ENCODE data around the gene TMEM258.

Gene TMEM258

GRCh38 chr11:61754534-61755482 lies 37.6 kb downstream of the TMEM258 start:
- no peak for DNase-seq

DNA sequence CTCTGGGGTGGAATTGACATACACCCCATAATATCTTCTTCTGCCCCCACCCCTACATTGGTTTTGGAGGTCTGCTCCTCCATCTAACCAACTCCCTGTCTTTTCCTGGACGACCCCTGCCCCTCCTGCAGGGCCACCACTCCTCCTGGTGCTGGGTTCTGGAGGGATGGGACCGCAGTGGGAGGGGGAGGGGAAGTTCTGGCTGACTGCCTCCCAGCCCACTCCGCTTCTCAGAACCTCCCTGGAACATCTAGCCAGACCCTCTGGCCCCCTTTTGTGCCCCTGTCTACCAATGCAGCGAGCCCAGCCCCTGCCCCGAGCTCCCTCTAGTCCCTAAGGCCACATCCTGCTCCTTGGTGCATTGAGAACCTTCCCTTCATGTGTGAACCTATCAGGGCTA lies 38.7 kb downstream of the TMEM258 start:
- no peak for DNase-seq

GRCh38 chr11:61752925-61753521 lies 39.4 kb downstream of the TMEM258 start:
- no peak for DNase-seq

GRCh38 chr11:61752117-61752924 lies 40.1 kb downstream of the TMEM258 start, which contains the start of gene MYRF:
MYRF (plus strand) TSS chr11:61752636; CDS start chr11:61752745, 109 bp downstream.
- DNase-seq = peak; percentile 59 to 62

GRCh38 chr11:61751384-61751783 lies 41.0 kb downstream of the TMEM258 start:
- DNase-seq = no peak

DNA sequence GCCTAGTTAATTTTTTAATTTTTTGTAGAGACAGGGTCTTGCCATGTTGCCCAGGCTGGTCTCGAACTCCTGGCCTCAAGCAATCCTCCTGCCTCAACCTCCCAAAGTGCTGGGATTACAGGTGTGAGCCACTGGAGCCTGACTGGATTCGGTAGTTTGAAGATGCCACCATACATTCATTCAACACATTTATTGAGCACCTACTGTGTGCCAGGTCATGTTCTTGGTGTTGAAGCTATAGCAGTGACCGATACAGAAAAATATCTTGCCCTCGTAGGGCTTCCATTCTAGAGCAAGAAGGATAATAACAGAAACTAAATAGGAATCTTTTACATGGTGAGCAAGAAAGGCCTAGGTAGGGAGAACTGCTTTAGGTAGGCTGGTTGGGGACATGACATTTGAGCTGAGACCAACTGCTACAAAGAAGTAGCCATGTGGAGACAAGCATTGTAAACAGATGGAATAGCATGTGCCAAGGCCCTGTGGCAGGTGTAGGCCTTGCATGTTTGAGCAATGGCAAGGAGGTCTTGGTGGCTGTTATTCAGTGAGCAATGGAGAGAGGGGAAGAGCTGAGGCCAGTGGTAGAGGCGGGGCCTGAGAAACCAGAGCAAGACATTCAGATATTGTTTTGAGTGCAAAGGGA lies 41.6 kb downstream of the TMEM258 start:
- DNase-seq = no peak

GRCh38 chr11:61749591-61750217 lies 42.7 kb downstream of the TMEM258 start:
- DNase-seq = no peak

- DNase-seq = no peak
Measured at GRCh38 chr11:61747967-61748285, 44.5 kb downstream of the TMEM258 start.

DNA sequence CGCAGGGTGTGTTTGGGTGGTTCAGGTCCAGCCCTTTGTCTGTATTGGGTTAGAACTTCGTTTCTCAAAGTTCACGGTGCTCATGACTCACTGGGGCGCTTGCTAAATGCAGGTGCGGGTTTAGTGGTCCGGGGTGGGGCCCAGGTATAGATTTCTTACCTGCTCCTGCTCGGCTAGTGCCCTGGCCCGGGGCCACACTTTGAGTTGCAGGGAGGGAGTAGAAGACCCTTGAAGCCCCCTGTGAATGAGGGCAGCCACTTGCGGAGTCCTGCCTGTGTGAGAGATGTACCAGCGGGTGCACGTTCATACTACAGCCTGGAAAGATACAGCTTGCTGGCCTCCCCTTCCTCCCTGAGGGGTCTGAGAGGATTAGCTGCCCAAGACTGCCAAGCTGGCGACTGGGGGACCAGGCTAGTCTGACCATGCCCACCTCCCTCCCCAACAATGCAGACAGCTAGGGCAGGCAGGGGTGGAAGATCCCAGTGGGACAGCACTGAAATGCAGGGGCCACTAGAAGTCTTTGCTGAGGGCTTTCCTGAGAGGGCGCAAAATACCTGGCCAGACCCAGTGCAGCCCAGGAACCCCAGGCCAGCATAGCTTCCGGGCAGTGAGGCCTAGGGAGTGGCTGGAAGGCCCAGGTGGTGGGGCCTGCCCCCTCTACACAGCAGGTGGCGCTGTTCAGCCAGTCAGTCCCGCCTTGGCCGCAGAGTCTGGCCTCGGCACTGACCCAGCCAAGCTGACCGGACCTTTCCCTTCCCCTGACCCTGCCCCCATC lies 45.0 kb downstream of the TMEM258 start:
- DNase-seq = peak; percentile 39 to 48

- DNase-seq = no peak
Measured at GRCh38 chr11:61746442-61747191, 45.8 kb downstream of the TMEM258 start.

DNA sequence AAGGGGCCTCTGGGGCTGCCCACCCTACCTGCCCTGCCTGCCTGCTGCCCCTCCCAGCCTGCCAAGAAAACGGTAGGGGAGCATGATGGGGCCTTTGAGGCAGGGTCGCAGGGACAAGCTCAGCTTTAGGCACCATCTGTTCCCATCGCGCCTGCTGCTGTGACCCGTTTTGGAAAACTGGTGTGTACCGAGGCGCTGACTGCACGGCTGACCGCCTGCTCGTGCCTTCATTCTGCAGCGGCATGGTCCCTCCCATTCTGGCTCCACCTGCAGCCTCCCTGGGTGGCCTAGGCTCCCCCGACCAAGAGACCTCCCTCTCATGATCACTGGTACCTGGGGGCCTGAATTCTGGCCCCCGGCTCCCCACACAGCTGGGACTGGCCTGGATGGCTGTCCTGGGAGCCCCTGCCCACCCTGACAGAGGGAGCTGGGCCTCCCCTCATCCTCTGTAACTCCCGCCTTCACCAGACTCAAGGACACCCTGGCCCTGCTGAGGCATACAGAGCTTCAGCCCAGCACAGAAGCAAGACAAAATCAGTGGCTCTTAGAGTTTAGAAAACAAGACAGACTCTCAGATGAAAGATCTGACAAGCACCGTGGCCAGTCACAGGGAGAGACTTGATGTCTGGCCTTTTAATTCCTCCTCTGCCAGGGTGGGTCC lies 46.5 kb downstream of the TMEM258 start:
- no peak for DNase-seq

DNA sequence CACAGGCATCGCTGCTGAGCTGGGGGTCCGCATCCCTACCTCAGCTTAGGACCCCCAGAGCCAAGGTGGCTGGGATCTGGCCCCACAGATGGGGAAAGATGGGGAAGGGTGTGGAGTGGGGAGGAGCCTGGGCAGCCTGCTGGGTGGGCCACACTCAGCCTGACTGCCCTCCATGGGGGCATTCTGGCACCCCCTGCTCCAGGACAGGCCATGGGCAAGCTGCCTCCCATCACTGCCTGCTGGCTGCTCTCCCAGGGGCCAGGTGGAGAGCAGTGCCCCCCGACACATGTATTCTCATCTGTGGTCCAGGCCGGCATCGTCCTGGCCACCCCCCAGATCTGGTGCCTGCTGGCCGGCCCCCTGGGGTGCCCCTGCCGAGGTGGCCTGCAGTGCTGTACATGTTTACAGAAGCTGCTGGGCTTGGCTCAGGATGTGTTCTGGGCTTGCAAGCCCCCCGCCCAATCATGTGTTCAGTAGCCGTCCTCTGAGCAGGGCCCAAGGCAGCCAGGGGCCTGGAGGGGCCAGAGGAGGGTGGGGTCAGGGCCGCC lies 47.7 kb downstream of the TMEM258 start:
- DNase-seq = no peak

DNA sequence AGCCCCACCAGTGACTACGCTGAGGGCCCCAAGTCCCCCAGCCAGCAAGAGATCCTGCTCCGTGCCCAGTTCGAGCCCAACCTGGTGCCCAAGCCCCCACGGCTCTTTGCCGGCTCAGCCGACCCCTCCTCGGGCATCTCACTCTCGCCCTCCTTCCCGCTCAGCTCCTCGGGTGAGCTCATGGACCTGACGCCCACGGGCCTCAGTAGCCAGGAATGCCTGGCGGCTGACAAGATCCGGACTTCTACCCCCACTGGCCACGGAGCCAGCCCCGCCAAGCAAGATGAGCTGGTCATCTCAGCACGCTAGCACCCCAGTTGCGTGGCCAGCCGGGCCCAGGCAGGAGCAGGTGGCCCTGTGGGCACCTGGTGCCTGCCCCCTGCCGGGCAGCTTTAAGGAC lies 48.2 kb downstream of the TMEM258 start:
- no peak for DNase-seq

DNA sequence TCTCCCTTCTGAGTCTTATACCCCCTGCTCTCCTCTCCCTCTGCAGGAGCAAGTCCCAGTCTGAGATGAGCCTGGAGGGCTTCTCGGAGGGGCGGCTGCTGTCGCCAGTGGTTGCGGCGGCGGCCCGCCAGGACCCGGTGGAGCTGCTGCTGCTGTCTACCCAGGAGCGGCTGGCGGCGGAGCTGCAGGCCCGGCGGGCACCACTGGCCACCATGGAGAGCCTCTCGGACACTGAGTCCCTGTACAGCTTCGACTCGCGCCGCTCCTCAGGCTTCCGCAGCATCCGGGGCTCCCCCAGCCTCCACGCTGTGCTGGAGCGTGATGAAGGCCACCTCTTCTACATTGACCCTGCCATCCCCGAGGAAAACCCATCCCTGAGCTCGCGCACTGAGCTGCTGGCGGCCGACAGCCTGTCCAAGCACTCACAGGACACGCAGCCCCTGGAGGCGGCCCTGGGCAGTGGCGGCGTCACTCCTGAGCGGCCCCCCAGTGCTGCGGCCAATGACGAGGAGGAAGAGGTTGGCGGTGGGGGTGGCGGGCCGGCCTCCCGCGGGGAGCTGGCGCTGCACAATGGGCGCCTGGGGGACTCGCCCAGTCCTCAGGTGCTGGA lies 48.8 kb downstream of the TMEM258 start:
- no peak for DNase-seq

DNA sequence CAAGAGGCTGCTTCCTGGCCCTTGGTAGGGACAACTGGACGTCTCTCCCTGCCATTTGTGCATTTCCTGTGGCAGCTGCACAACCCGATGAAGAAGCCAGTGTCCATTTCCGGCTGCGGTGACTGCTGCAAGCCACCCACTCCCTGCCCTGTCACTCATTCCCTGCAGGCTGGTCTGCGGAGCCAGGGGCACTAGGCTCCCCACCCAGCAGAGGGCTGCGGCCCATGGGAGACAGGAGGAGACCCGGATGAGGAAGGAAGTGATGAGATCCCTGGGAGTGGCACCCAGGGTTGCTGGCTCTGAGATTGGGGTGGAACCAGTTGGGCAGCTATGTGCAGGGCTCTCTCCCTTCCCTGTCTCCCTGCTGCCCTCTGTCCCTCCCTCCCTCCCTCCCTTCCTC lies 50.0 kb downstream of the TMEM258 start:
- DNase-seq = no peak

GRCh38 chr11:61739966-61740365 lies 52.4 kb downstream of the TMEM258 start:
- no peak for DNase-seq

DNA sequence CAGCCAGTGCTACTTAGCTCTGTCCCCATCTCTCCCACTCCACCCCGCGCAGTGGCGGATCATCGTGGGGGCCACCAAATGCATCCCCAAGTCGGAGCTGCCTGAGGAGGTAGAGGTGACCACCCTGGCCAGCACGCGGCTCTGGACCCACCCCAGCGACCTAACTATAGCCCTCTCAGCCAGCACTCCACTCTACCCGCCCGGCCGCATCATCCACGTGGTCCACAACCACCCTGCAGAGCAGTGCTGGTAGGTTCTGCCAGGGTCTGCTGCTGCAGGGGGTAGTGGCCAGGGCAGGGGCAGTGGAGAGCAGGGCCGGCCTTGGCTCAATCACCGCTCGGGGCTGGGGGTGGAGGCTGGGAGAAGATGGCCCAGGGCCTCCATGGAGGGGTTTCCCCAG lies 53.0 kb downstream of the TMEM258 start:
- DNase-seq = no peak
